ENCODE data around the gene ASTN2. TPM values are rescaled to one million over a fixed set of nuclear protein-coding genes. Genes with fewer than 3 reads are reported as not detected.

The ASTN2 gene
- total and polyA plus RNA-seq, 9 of the 15 experiments (the other 6 are each of a cell fraction or from before 2014, with no cell fraction given) = 0.56 to 3.5 (median 1.9) TPM

DNA sequence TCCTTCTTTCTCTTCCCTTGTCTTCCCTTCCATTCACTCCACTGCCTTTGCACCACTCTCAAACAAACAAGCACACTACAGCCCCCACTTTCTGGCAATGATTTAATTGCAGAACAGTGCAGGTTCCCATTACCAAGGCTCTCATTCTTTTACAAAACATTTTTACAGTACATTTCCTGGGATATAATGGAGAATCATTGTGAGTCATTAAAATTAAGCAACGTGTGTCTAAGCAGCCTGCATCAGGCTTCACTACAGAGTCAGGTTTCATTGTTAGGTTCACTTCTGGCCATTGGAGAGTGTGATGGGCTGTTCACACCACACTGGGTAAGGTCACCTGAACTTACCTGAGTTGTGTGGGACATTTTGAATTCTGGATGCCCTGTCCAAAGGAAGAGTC is 424.3 kb downstream of the ASTN2 start:
- in situ Hi-C loops (cut with MboI) = no loop called here
- no peak overlapping the region for H3K4me3 ChIP-seq
- no peak overlapping the region for H3K9ac ChIP-seq (ENCODE audit: insufficient read depth in 1 of 2, low read depth in 2 of 2, low read length in 2 of 2)
- DNase-seq (ENCODE audit: extremely low read depth in 1 of 4, low spot score in 3 of 4) = no peak
- no peaks in the 10 kb centered on the region for H4K20me1 ChIP-seq (replicated peaks; ENCODE audit: control insufficient read depth, insufficient read depth, low read length)
- H3K9me1 ChIP-seq (ENCODE audit: control insufficient read depth, insufficient read depth, low read length) = no peaks in the 10 kb centered on the region
- no peaks in the 10 kb centered on the region for H3K4me1 ChIP-seq (replicated peaks in 1 of 2; ENCODE audit: control insufficient read depth in 2 of 2, insufficient read depth in 2 of 2, low read length in 2 of 2)
- H3K27me3 ChIP-seq (ENCODE audit: control insufficient read depth in 2 of 2, insufficient read depth in 2 of 2, low read length in 2 of 2) = no peaks in the 10 kb centered on the region
- H3K27ac ChIP-seq (ENCODE audit: extremely low read depth, low read depth, low read length) = no peak overlapping the region
- 0% methylated on average over 1 of the region's 1 CpG for WGBS (ENCODE audit: insufficient coverage, low coverage, missing lambda C conversion rate)
- TF ChIP-seq HDAC2 (IDR thresholded peaks at IDR 0.05) = no peak
- TF ChIP-seq KHSRP (IDR thresholded peaks at IDR 0.05) = no peak
- TF ChIP-seq TCF7 (IDR thresholded peaks at IDR 0.05; ENCODE audit: borderline replicate concordance) = no peak
- no peak for TF ChIP-seq NR2F6 (CRISPR knock-in tag; IDR thresholded peaks at IDR 0.05)
- TF ChIP-seq, protein P1, sequence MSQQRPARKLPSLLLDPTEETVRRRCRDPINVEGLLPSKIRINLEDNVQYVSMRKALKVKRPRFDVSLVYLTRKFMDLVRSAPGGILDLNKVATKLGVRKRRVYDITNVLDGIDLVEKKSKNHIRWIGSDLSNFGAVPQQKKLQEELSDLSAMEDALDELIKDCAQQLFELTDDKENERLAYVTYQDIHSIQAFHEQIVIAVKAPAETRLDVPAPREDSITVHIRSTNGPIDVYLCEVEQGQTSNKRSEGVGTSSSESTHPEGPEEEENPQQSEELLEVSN (IDR thresholded peaks at IDR 0.05; ENCODE audit: borderline replicate concordance in 1 of 2, extremely low read depth in 1 of 2, insufficient read depth in 1 of 2, insufficient read length in 1 of 2, low read depth in 1 of 2, low read length in 1 of 2, poor library complexity in 1 of 2, severe bottlenecking in 1 of 2) = no peak
- TF ChIP-seq, protein P2, sequence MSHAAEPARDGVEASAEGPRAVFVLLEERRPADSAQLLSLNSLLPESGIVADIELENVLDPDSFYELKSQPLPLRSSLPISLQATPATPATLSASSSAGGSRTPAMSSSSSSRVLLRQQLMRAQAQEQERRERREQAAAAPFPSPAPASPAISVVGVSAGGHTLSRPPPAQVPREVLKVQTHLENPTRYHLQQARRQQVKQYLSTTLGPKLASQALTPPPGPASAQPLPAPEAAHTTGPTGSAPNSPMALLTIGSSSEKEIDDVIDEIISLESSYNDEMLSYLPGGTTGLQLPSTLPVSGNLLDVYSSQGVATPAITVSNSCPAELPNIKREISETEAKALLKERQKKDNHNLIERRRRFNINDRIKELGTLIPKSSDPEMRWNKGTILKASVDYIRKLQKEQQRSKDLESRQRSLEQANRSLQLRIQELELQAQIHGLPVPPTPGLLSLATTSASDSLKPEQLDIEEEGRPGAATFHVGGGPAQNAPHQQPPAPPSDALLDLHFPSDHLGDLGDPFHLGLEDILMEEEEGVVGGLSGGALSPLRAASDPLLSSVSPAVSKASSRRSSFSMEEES (CRISPR knock-in tag; IDR thresholded peaks at IDR 0.05) = no peak
- TF ChIP-seq ZNF507 (tag; conservative IDR thresholded peaks at IDR 0.05) = no peak
- TF ChIP-seq ZKSCAN8 (CRISPR knock-in tag; IDR thresholded peaks at IDR 0.05) = no peak
- no peak for TF ChIP-seq POLR3A (IDR thresholded peaks at IDR 0.05; ENCODE audit: borderline replicate concordance, extremely low read depth, insufficient read depth, insufficient read length)
- TF ChIP-seq, protein P3, sequence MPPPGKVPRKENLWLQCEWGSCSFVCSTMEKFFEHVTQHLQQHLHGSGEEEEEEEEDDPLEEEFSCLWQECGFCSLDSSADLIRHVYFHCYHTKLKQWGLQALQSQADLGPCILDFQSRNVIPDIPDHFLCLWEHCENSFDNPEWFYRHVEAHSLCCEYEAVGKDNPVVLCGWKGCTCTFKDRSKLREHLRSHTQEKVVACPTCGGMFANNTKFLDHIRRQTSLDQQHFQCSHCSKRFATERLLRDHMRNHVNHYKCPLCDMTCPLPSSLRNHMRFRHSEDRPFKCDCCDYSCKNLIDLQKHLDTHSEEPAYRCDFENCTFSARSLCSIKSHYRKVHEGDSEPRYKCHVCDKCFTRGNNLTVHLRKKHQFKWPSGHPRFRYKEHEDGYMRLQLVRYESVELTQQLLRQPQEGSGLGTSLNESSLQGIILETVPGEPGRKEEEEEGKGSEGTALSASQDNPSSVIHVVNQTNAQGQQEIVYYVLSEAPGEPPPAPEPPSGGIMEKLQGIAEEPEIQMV (tag; conservative IDR thresholded peaks at IDR 0.05; ENCODE audit: low read depth) = no peak
- no peaks in the 10 kb centered on the region; the same call in 1 of the 2 replicates for H3K9me3 ChIP-seq (replicated peaks; ENCODE audit: control insufficient read depth, insufficient read depth, low read depth, low read length)
- no TSS peak for BruUV-seq (replicated peaks)
- no peak overlapping the region for H3K4me2 ChIP-seq (ENCODE audit: insufficient read depth, low read length)
- no peaks in the 10 kb centered on the region for H3K36me3 ChIP-seq (ENCODE audit: control insufficient read depth, insufficient read depth, low read length)
- H2AFZ ChIP-seq (ENCODE audit: low read depth, low read length) = no peak overlapping the region
- FAIRE-seq = no peak
- POLR2A ChIA-PET = no interaction called here
- intact Hi-C loops (cut with micrococcal nuclease) = no loop called here
- CTCF ChIA-PET (ENCODE audit: low intra/inter-chr PET ratio) = no interaction called here
- no peaks in the 10 kb centered on the region for H3K79me2 ChIP-seq (ENCODE audit: control insufficient read depth, insufficient read depth, low read length)
- no peak for ATAC-seq

Data from K562 (cell line).